OCI-LY3 (cell line): Measurements from ENCODE around the gene GEN1.

Experiments used
- H2AFZ ChIP-seq: fragments of 200-600, 300-600 bp; shearing (Covaris generic); 2 replicates; pipeline ENCODE4 v1.6.0; 2014; ENCODE audit warnings: antibody characterized with exemption, low read depth, low read length
- H3K27ac ChIP-seq: fragments of 200-600, 300-600 bp; sonication (generic); 2 replicates; pipeline ENCODE4 v1.5.1; 2014; ENCODE audit warnings: mild to moderate bottlenecking, low read length, moderate library complexity, mixed read lengths
- H3K27me3 ChIP-seq: fragments of 200-600, 300-600 bp; sonication (generic); 2 replicates; pipeline ENCODE4 v1.6.1; 2014; ENCODE audit warnings: low read depth, low read length, mixed read lengths
- H3K36me3 ChIP-seq: fragments of 200-600, 300-600 bp; sonication (generic); replicated peaks from 2 replicates; pipeline ENCODE3; 2014; ENCODE audit warnings: low read depth, low read length, mixed read lengths
- H3K4me1 ChIP-seq: fragments of 300-600, 200-600 bp; sonication (generic); 2 replicates; pipeline ENCODE4 v1.6.1; 2014; ENCODE audit warnings: low read length, mixed read lengths
- H3K4me2 ChIP-seq: fragments of 200-600, 300-600 bp; sonication (generic); 2 replicates; pipeline ENCODE4 v1.6.1; 2014; ENCODE audit warnings: low read length, mixed read lengths
- H3K4me3 ChIP-seq: fragments of 300-600, 200-600 bp; sonication (generic); 2 replicates; pipeline ENCODE4 v1.5.1; 2014; ENCODE audit warnings: antibody characterized with exemption, mild to moderate bottlenecking, low read length, moderate library complexity
- H3K79me2 ChIP-seq: fragments of 300-600, 200-600 bp; shearing (Covaris generic); 2 replicates; pipeline ENCODE4 v1.6.1; 2014; ENCODE audit warnings: mild to moderate bottlenecking, low read length, mixed read lengths
- H3K9ac ChIP-seq: fragments of 300-600, 200-600 bp; shearing (Covaris generic); 2 replicates; pipeline ENCODE4 v1.6.0; 2014; ENCODE audit warnings: mild to moderate bottlenecking, low read length, moderate library complexity
- H3K9me3 ChIP-seq: fragments of 200-600, 300-600 bp; shearing (Covaris generic); 2 replicates; pipeline ENCODE4 v1.6.1; 2014; ENCODE audit warnings: low read length, mixed read lengths; ENCODE audit not compliant: insufficient read depth
- H4K20me1 ChIP-seq: fragments of 200-600, 300-600 bp; sonication (generic); 2 replicates; pipeline ENCODE4 v1.6.1; 2016; ENCODE audit warnings: low read length, mixed read lengths; ENCODE audit not compliant: insufficient read depth
- CTCF ChIP-seq: fragments of 200-600, 300-600 bp; sonication (generic); IDR thresholded peaks from 2 replicates; pipeline ENCODE4 v1.5.1; 2014; ENCODE audit warnings: antibody characterized with exemption, low read length, low read depth
- EZH2phosphoT487 ChIP-seq: fragments of 200-600 bp; shearing (Covaris generic); IDR thresholded peaks from 2 replicates; pipeline ENCODE4 v1.6.1; 2018; ENCODE audit warnings: antibody characterized with exemption, mixed run types, low read depth

The GEN1 gene

GRCh38 chr2:17768894-17769293, 15.0 kb downstream of the GEN1 start:
- Histone ChIP-seq H3K4me3 (no peak overlapping the region), H3K9ac (no peak overlapping the region), H3K9me3 (no peaks in the 10 kb centered on the region), H3K27me3 (no peaks in the 10 kb centered on the region), H2AFZ (no peak overlapping the region), H3K4me1 (no peaks in the 10 kb centered on the region), H3K27ac (no peak overlapping the region), H3K4me2 (no peak overlapping the region), H3K79me2 (peaks cover 16% of the 10 kb centered on the region), H3K36me3 (peaks cover 55% of the 10 kb centered on the region), H4K20me1 (no peaks in the 10 kb centered on the region)
- TF ChIP-seq EZH2phosphoT487, result no peak
- TF ChIP-seq CTCF, result no peak

DNA sequence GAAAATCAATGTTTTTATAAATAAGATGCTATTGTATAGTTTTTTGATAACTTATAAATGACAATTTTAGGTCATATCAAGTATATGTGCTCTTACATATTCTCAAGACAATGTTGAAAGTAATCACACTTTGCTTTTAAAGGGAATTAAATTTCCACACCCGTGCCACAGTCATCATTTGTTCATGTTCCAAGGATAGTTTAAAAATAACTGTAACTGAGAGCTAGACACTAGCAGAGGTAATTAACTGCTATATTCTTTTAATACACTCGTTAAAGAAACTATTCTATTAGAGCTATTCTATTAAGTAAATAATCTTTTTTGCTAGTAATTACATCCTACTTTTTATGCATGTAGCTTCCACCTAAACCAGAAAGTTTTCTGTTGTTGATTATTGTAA, 18.0 kb downstream of the GEN1 start:
- H4K20me1 ChIP-seq, result no peaks in the 10 kb centered on the region
- H3K9ac ChIP-seq, result no peak overlapping the region
- peaks cover 8% of the 10 kb centered on the region; the same call in 1 of the 2 replicates for H3K79me2 ChIP-seq
- H3K4me1 ChIP-seq, result no peaks in the 10 kb centered on the region
- H3K27me3 ChIP-seq, result no peaks in the 10 kb centered on the region
- H3K36me3 ChIP-seq, result peaks cover 52% of the 10 kb centered on the region
- H3K27ac ChIP-seq, result no peak overlapping the region
- no peak overlapping the region for H3K4me2 ChIP-seq
- H2AFZ ChIP-seq, result no peak overlapping the region
- H3K9me3 ChIP-seq, result no peaks in the 10 kb centered on the region
- TF ChIP-seq CTCF (no peak), EZH2phosphoT487 (no peak)
- no peak overlapping the region for H3K4me3 ChIP-seq

DNA sequence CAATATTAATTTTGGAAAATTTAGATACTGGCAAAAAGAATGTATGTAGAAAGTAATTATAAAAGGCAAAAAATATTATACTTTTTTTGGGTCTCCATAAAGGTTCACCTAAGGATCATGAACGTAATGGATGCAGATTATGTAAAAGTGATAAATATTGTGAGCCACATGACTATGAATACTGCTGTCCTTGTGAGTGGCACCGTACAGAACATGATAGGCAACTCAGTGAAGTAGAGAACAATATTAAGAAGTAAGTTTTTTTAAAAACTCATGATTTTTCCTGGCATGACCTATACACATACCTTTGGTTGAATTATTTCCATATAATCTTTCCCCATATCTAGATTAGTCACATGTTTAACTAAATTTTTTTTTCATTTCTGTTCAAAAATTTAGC, 18.6 kb downstream of the GEN1 start:
- H4K20me1 ChIP-seq, result no peaks in the 10 kb centered on the region
- no peak overlapping the region for H3K9ac ChIP-seq
- H3K4me2 ChIP-seq, result no peak overlapping the region
- no peak overlapping the region for H3K27ac ChIP-seq
- H2AFZ ChIP-seq, result no peak overlapping the region
- H3K79me2 ChIP-seq, result peaks cover 5% of the 10 kb centered on the region; the same call in 1 of the 2 replicates
- TF ChIP-seq EZH2phosphoT487 (no peak), CTCF (no peak)
- H3K4me3 ChIP-seq, result no peak overlapping the region
- H3K4me1 ChIP-seq, result no peaks in the 10 kb centered on the region
- no peaks in the 10 kb centered on the region for H3K27me3 ChIP-seq
- H3K9me3 ChIP-seq, result no peaks in the 10 kb centered on the region
- peaks cover 51% of the 10 kb centered on the region for H3K36me3 ChIP-seq

DNA sequence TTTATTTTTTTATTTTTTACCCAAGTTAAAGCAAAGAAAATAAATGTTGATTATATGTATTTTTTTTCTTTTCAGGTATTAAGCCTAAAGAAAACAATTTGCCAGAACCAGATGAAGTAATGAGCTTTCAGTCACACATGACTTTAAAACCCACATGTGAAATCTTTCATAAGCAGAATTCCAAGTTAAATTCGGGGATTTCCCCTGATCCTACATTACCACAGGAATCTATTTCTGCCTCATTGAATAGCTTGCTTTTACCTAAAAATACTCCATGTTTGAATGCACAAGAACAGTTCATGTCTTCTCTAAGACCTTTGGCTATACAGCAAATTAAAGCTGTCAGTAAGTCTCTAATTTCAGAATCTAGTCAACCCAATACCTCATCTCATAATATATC, 26.6 kb downstream of the GEN1 start:
- H3K36me3 ChIP-seq, result peaks cover 61% of the 10 kb centered on the region
- H3K4me3 ChIP-seq, result no peak overlapping the region

More for the DNA sequence above, 26.6 kb downstream of the GEN1 start:
- Histone ChIP-seq H3K4me1 (peaks cover 11% of the 10 kb centered on the region), H4K20me1 (no peaks in the 10 kb centered on the region), H3K27ac (no peak overlapping the region), H2AFZ (no peak overlapping the region), H3K9ac (no peak overlapping the region), H3K4me2 (no peak overlapping the region), H3K9me3 (no peaks in the 10 kb centered on the region), H3K79me2 (no peaks in the 10 kb centered on the region), H3K27me3 (no peaks in the 10 kb centered on the region)
- TF ChIP-seq EZH2phosphoT487 (no peak), CTCF (no peak)
